HepG2 (cell line): ENCODE data around the gene BLVRA. TPM values are rescaled to one million over a fixed set of nuclear protein-coding genes. Genes with fewer than 3 reads are reported as not detected.
A peak's percentile ranks its signal among the peaks of the same experiment; 100 is the strongest.

Experiments
- CC2D1A ChIP-seq: sonication (generic); formaldehyde crosslinking; IDR thresholded peaks from 2 replicates; pipeline ENCODE4 v1.8.1; 2023; ENCODE audit warnings: mild to moderate bottlenecking, missing genetic modification reagents
- FOXM1 ChIP-seq: sonication (generic); formaldehyde crosslinking; IDR thresholded peaks from 2 replicates; pipeline ENCODE4 v1.5.0; 2020; ENCODE audit warnings: missing genetic modification reagents
- KLF12 ChIP-seq: sonication (generic); formaldehyde crosslinking; IDR thresholded peaks from 2 replicates; pipeline ENCODE4 v1.4.0; 2020; ENCODE audit warnings: missing genetic modification reagents, borderline replicate concordance
- PPARG ChIP-seq: conservative IDR thresholded peaks from 2 replicates; pipeline ENCODE4 v1.6.1; 2016; ENCODE audit warnings: missing biosample characterization, missing genetic modification reagents
- RXRB ChIP-seq: IDR thresholded peaks from 2 replicates; pipeline ENCODE4 v1.6.1; 2016; ENCODE audit warnings: borderline replicate concordance, missing genetic modification reagents, missing compliant biosample characterization
- SMYD3 ChIP-seq: sonication (generic); formaldehyde crosslinking; IDR thresholded peaks from 2 replicates; pipeline ENCODE4 v1.8.1; 2023; ENCODE audit warnings: mild to moderate bottlenecking, missing genetic modification reagents
- TBX3 ChIP-seq: fragments of 450-650 bp; IDR thresholded peaks from 2 replicates; pipeline ENCODE4 v1.6.1; 2017; ENCODE audit warnings: antibody characterized with exemption, mild to moderate bottlenecking, inconsistent platforms, borderline replicate concordance
- ZNF451 ChIP-seq: sonication (generic); formaldehyde crosslinking; IDR thresholded peaks from 2 replicates; pipeline ENCODE4 v1.5.0; 2020; ENCODE audit warnings: mild to moderate bottlenecking, missing genetic modification reagents
- ZNF777 ChIP-seq: sonication (generic); formaldehyde crosslinking; IDR thresholded peaks from 2 replicates; pipeline ENCODE4 v1.4.0; 2020; ENCODE audit warnings: missing genetic modification reagents
- polyA plus RNA-seq, 8 experiments: library from polyadenylated mRNA; depleted of rRNA in 3 of 8; stranded (reverse) in 7 of 8; unstranded in 1 of 8; fragments of >200 nt; fragmentation: Illumina TruSeq in 4 of 8; extraction: Trizol in 4 of 8; gene quantifications; 2 replicates each; pipeline versions ENCODE4 v1.2.1 to v1.2.3, GENCODE V29; 2011 to 2016; ENCODE audit warnings: low read depth in 4 of 8, missing spikeins in 1 of 8, mixed read lengths in 1 of 8; ENCODE audit not compliant: insufficient read depth in 1 of 8
- total RNA-seq, 5 experiments: library from RNA; depleted of rRNA; stranded (reverse); fragments of >200 nt; fragmentation: Illumina TruSeq; extraction: Trizol; gene quantifications; 2 replicates each; pipeline ENCODE4 v1.2.3, GENCODE V29; 2016; ENCODE audit warnings: low read depth in 1 of 5
- TF ChIP-seq, protein P1 (sequence below): sonication (generic); formaldehyde crosslinking; IDR thresholded peaks from 2 replicates; pipeline ENCODE4 v1.4.0; 2020; ENCODE audit warnings: missing genetic modification reagents, borderline replicate concordance
- TF ChIP-seq, protein P2 (sequence below): sonication (generic); formaldehyde crosslinking; IDR thresholded peaks from 2 replicates; pipeline ENCODE4 v1.4.0; 2020; ENCODE audit warnings: mild to moderate bottlenecking, missing genetic modification reagents
- TF ChIP-seq, protein P3 (sequence below): sonication (generic); formaldehyde crosslinking; IDR thresholded peaks from 2 replicates; pipeline ENCODE4 v1.5.0; 2020; ENCODE audit warnings: mild to moderate bottlenecking, missing genetic modification reagents, borderline replicate concordance
- TF ChIP-seq, protein P4 (sequence below): sonication (generic); formaldehyde crosslinking; IDR thresholded peaks from 2 replicates; pipeline ENCODE4 v1.8.0; 2022; ENCODE audit warnings: mild to moderate bottlenecking, missing genetic modification reagents, moderate library complexity
- TF ChIP-seq, protein P5 (sequence below): sonication (generic); formaldehyde crosslinking; IDR thresholded peaks from 2 replicates; pipeline ENCODE4 v1.4.0; 2020; ENCODE audit warnings: missing genetic modification reagents; ENCODE audit errors: not compliant biosample characterization

BLVRA gene
- total and polyA plus RNA-seq, 2 of the 13 experiments (the other 11 are each of a cell fraction or from before 2014, with no cell fraction given), result 39.2 to 64.2 TPM

DNA sequence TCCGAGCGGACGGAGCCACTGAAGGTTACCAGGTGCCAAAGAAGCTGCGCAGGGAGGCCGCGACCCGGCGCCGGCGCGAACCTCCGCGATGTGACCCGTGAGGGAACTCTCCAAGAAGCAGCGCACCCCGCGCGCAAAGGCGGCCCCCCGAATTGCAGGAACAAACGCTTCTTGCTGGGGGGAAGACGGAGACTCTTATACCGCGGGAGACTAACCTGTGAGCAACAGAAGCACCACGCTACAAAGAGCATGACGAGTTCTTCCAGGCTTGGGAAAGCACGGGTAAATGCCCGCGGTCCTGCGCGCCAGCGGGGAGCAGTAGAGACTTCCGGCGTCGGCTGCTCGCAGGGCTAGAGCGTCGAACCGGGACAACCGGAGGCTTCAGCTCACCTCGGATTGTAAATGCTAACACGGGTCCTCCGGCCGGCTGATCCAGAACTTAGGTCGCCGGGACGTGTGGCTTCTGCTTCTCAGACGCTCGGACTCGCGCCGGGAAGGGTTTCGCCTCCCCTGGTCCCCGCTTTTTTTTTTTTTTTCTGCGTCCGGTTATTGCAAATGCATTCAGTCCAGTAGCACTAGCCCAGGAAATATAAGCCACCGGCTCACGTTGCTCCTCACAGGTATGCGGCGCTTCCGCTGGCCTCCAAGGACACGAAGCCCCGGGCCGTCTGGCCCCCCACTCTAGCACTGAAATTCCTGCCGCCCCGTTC, 29.1 kb upstream of the BLVRA start, which contains the start of gene COA1 (continued):
- no peak for TF ChIP-seq TBX3
- TF ChIP-seq, protein P1, sequence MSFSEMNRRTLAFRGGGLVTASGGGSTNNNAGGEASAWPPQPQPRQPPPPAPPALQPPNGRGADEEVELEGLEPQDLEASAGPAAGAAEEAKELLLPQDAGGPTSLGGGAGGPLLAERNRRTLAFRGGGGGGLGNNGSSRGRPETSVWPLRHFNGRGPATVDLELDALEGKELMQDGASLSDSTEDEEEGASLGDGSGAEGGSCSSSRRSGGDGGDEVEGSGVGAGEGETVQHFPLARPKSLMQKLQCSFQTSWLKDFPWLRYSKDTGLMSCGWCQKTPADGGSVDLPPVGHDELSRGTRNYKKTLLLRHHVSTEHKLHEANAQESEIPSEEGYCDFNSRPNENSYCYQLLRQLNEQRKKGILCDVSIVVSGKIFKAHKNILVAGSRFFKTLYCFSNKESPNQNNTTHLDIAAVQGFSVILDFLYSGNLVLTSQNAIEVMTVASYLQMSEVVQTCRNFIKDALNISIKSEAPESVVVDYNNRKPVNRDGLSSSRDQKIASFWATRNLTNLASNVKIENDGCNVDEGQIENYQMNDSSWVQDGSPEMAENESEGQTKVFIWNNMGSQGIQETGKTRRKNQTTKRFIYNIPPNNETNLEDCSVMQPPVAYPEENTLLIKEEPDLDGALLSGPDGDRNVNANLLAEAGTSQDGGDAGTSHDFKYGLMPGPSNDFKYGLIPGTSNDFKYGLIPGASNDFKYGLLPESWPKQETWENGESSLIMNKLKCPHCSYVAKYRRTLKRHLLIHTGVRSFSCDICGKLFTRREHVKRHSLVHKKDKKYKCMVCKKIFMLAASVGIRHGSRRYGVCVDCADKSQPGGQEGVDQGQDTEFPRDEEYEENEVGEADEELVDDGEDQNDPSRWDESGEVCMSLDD (CRISPR knock-in tag), result no peak
- TF ChIP-seq KLF12 (CRISPR knock-in tag), result no peak
- TF ChIP-seq RXRB (CRISPR knock-in tag), result peak; percentile 45; the same call in 1 of the 2 replicates
- no peak for TF ChIP-seq PPARG (CRISPR knock-in tag)
- 0 out of 2 replicates have a peak, but pooled peaks have one; percentile 12 for TF ChIP-seq FOXM1 (CRISPR knock-in tag)
- peak; percentile 74 for TF ChIP-seq ZNF777
- TF ChIP-seq, protein P2, sequence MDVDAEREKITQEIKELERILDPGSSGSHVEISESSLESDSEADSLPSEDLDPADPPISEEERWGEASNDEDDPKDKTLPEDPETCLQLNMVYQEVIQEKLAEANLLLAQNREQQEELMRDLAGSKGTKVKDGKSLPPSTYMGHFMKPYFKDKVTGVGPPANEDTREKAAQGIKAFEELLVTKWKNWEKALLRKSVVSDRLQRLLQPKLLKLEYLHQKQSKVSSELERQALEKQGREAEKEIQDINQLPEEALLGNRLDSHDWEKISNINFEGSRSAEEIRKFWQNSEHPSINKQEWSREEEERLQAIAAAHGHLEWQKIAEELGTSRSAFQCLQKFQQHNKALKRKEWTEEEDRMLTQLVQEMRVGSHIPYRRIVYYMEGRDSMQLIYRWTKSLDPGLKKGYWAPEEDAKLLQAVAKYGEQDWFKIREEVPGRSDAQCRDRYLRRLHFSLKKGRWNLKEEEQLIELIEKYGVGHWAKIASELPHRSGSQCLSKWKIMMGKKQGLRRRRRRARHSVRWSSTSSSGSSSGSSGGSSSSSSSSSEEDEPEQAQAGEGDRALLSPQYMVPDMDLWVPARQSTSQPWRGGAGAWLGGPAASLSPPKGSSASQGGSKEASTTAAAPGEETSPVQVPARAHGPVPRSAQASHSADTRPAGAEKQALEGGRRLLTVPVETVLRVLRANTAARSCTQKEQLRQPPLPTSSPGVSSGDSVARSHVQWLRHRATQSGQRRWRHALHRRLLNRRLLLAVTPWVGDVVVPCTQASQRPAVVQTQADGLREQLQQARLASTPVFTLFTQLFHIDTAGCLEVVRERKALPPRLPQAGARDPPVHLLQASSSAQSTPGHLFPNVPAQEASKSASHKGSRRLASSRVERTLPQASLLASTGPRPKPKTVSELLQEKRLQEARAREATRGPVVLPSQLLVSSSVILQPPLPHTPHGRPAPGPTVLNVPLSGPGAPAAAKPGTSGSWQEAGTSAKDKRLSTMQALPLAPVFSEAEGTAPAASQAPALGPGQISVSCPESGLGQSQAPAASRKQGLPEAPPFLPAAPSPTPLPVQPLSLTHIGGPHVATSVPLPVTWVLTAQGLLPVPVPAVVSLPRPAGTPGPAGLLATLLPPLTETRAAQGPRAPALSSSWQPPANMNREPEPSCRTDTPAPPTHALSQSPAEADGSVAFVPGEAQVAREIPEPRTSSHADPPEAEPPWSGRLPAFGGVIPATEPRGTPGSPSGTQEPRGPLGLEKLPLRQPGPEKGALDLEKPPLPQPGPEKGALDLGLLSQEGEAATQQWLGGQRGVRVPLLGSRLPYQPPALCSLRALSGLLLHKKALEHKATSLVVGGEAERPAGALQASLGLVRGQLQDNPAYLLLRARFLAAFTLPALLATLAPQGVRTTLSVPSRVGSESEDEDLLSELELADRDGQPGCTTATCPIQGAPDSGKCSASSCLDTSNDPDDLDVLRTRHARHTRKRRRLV (CRISPR knock-in tag), result peak; percentile 43; the same call in 1 of the 2 replicates
- peak; percentile 39; the same call in 1 of the 2 replicates for TF ChIP-seq SMYD3 (CRISPR knock-in tag)
- no peak for TF ChIP-seq CC2D1A (CRISPR knock-in tag)
- TF ChIP-seq, protein P3, sequence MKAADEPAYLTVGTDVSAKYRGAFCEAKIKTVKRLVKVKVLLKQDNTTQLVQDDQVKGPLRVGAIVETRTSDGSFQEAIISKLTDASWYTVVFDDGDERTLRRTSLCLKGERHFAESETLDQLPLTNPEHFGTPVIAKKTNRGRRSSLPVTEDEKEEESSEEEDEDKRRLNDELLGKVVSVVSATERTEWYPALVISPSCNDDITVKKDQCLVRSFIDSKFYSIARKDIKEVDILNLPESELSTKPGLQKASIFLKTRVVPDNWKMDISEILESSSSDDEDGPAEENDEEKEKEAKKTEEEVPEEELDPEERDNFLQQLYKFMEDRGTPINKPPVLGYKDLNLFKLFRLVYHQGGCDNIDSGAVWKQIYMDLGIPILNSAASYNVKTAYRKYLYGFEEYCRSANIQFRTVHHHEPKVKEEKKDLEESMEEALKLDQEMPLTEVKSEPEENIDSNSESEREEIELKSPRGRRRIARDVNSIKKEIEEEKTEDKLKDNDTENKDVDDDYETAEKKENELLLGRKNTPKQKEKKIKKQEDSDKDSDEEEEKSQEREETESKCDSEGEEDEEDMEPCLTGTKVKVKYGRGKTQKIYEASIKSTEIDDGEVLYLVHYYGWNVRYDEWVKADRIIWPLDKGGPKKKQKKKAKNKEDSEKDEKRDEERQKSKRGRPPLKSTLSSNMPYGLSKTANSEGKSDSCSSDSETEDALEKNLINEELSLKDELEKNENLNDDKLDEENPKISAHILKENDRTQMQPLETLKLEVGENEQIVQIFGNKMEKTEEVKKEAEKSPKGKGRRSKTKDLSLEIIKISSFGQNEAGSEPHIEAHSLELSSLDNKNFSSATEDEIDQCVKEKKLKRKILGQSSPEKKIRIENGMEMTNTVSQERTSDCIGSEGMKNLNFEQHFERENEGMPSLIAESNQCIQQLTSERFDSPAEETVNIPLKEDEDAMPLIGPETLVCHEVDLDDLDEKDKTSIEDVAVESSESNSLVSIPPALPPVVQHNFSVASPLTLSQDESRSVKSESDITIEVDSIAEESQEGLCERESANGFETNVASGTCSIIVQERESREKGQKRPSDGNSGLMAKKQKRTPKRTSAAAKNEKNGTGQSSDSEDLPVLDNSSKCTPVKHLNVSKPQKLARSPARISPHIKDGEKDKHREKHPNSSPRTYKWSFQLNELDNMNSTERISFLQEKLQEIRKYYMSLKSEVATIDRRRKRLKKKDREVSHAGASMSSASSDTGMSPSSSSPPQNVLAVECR (CRISPR knock-in tag), result peak; percentile 94
- TF ChIP-seq ZNF451 (CRISPR knock-in tag), result peak; percentile 74; the same call in 1 of the 2 replicates
- TF ChIP-seq, protein P4, sequence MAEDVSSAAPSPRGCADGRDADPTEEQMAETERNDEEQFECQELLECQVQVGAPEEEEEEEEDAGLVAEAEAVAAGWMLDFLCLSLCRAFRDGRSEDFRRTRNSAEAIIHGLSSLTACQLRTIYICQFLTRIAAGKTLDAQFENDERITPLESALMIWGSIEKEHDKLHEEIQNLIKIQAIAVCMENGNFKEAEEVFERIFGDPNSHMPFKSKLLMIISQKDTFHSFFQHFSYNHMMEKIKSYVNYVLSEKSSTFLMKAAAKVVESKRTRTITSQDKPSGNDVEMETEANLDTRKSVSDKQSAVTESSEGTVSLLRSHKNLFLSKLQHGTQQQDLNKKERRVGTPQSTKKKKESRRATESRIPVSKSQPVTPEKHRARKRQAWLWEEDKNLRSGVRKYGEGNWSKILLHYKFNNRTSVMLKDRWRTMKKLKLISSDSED (CRISPR knock-in tag), result no peak
- TF ChIP-seq, protein P5, sequence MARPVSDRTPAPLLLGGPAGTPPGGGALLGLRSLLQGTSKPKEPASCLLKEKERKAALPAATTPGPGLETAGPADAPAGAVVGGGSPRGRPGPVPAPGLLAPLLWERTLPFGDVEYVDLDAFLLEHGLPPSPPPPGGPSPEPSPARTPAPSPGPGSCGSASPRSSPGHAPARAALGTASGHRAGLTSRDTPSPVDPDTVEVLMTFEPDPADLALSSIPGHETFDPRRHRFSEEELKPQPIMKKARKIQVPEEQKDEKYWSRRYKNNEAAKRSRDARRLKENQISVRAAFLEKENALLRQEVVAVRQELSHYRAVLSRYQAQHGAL (CRISPR knock-in tag), result peak; percentile 68
